OCI-LY1 (cell line): ENCODE results near the gene ZNF609.

Experiments
- H2AFZ ChIP-seq: fragments of 200-600 bp; sonication (generic), shearing (Covaris generic); 2 replicates; pipeline ENCODE4 v1.6.0; 2014; ENCODE audit warnings: antibody characterized with exemption, mild to moderate bottlenecking, low read length
- H3F3A ChIP-seq: fragments of 200-600 bp; sonication (generic), shearing (Covaris generic); 2 replicates; pipeline ENCODE4 v1.6.0; 2014; ENCODE audit warnings: mild to moderate bottlenecking, antibody characterized with exemption, low read length, moderate library complexity; ENCODE audit not compliant: insufficient read depth
- H3K27ac ChIP-seq: fragments of 200-600 bp; sonication (generic); 2 replicates; pipeline ENCODE4 v1.5.1; 2014; ENCODE audit warnings: low read length, mixed run types, mild to moderate bottlenecking, low read depth; ENCODE audit not compliant: poor library complexity, severe bottlenecking
- H3K27me3 ChIP-seq: fragments of 200-600 bp; sonication (generic); 2 replicates; pipeline ENCODE4 v1.6.0; 2014; ENCODE audit warnings: antibody characterized with exemption, mild to moderate bottlenecking, low read length, moderate library complexity; ENCODE audit not compliant: insufficient read depth
- H3K36me3 ChIP-seq: fragments of 200-600 bp; sonication (generic); 2 replicates; pipeline ENCODE4 v1.6.1; 2014; ENCODE audit warnings: mild to moderate bottlenecking, antibody characterized with exemption, low read length, moderate library complexity, mixed read lengths; ENCODE audit not compliant: insufficient read depth
- H3K4me1 ChIP-seq: fragments of 200-600 bp; sonication (generic); 2 replicates; pipeline ENCODE4 v1.5.1; 2014; ENCODE audit warnings: mild to moderate bottlenecking, low read length, moderate library complexity; ENCODE audit not compliant: insufficient read depth, severe bottlenecking
- H3K4me2 ChIP-seq: fragments of 200-600 bp; sonication (generic), shearing (Covaris generic); 2 replicates; pipeline ENCODE4 v1.6.1; 2014; ENCODE audit warnings: low read length
- H3K4me3 ChIP-seq: fragments of 200-600 bp; sonication (generic); 2 replicates; pipeline ENCODE4 v1.5.1; 2014; ENCODE audit warnings: low read length, low read depth, mild to moderate bottlenecking, mixed read lengths; ENCODE audit not compliant: poor library complexity, severe bottlenecking
- H3K79me2 ChIP-seq: fragments of 200-600 bp; shearing (Covaris generic); 2 replicates; pipeline ENCODE4 v1.6.1; 2016; ENCODE audit warnings: mixed run types, low read length, mixed read lengths; ENCODE audit not compliant: insufficient read depth
- H3K9ac ChIP-seq: fragments of 200-600 bp; sonication (generic), shearing (Covaris generic); 2 replicates; pipeline ENCODE4 v1.6.1; 2014; ENCODE audit warnings: mild to moderate bottlenecking, low read length, mixed read lengths
- H3K9me2 ChIP-seq: fragments of 200-600 bp; sonication (generic), shearing (Covaris generic); 2 replicates; pipeline ENCODE4 v1.6.1; 2014; ENCODE audit warnings: low read depth, mild to moderate bottlenecking, low read length, mixed read lengths
- H3K9me3 ChIP-seq: fragments of 200-600 bp; shearing (Covaris generic); 2 replicates; pipeline ENCODE4 v1.6.1; 2014; ENCODE audit warnings: low read length, mixed read lengths
- H4K20me1 ChIP-seq: fragments of 200-600 bp; sonication (generic), shearing (Covaris generic); 2 replicates; pipeline ENCODE4 v1.6.0; 2016; ENCODE audit warnings: mild to moderate bottlenecking, low read length; ENCODE audit not compliant: insufficient read depth
- CTCF ChIP-seq: fragments of 200-600 bp; sonication (generic), shearing (Covaris generic); IDR thresholded peaks from 2 replicates; pipeline ENCODE4 v1.5.1; 2017; ENCODE audit warnings: mild to moderate bottlenecking, antibody characterized with exemption, low read length, moderate library complexity, mixed read lengths
- EZH2 ChIP-seq: fragments of 200-600 bp; sonication (generic), shearing (Covaris generic); IDR thresholded peaks from 2 replicates; pipeline ENCODE4 v1.8.0; 2017; ENCODE audit warnings: borderline replicate concordance, mixed run types, mild to moderate bottlenecking, antibody characterized with exemption, low read length, moderate library complexity, mixed read lengths

The ZNF609 gene

GRCh38 chr15:64653757-64654156, 193.4 kb downstream of the ZNF609 start:
- Histone ChIP-seq H4K20me1 (no peaks in the 10 kb centered on the region), H3K4me3 (no peak overlapping the region), H2AFZ (no peak overlapping the region), H3K4me2 (no peak overlapping the region), H3K9ac (no peak overlapping the region), H3K79me2 (no peaks in the 10 kb centered on the region), H3F3A (no peaks in the 10 kb centered on the region), H3K27me3 (no peaks in the 10 kb centered on the region), H3K36me3 (no peaks in the 10 kb centered on the region; the same call in 1 of the 2 replicates), H3K27ac (no peak overlapping the region), H3K4me1 (peaks cover 26% of the 10 kb centered on the region), H3K9me2 (no peaks in the 10 kb centered on the region), H3K9me3 (no peaks in the 10 kb centered on the region)
- peak; percentile 51; the same call in 1 of the 2 replicates for TF ChIP-seq CTCF
- no peak for TF ChIP-seq EZH2

- TF ChIP-seq CTCF (no peak), EZH2 (no peak)
These were observed 196.1 kb downstream of the ZNF609 start for GRCh38 chr15:64656508-64656907.

GRCh38 chr15:64665179-64665578, 204.8 kb downstream of the ZNF609 start:
- Histone ChIP-seq H3K36me3 (no peaks in the 10 kb centered on the region; the same call in 1 of the 2 replicates), H3K4me3 (no peak overlapping the region), H3K4me1 (no peaks in the 10 kb centered on the region), H3F3A (no peaks in the 10 kb centered on the region), H3K79me2 (no peaks in the 10 kb centered on the region), H3K4me2 (no peak overlapping the region), H3K27ac (no peak overlapping the region), H3K9ac (no peak overlapping the region), H3K9me2 (no peaks in the 10 kb centered on the region), H3K9me3 (no peaks in the 10 kb centered on the region), H2AFZ (no peak overlapping the region), H4K20me1 (no peaks in the 10 kb centered on the region), H3K27me3 (no peaks in the 10 kb centered on the region)
- TF ChIP-seq CTCF = no peak

More at GRCh38 chr15:64656508-64656907, 196.1 kb downstream of the ZNF609 start:
- Histone ChIP-seq H3K4me3 (no peak overlapping the region), H3K27me3 (no peaks in the 10 kb centered on the region), H3K9me3 (no peaks in the 10 kb centered on the region), H3K9me2 (no peaks in the 10 kb centered on the region), H3K27ac (no peak overlapping the region), H3F3A (no peaks in the 10 kb centered on the region), H4K20me1 (no peaks in the 10 kb centered on the region), H2AFZ (no peak overlapping the region), H3K4me2 (no peak overlapping the region), H3K4me1 (peaks cover 11% of the 10 kb centered on the region), H3K79me2 (no peaks in the 10 kb centered on the region), H3K36me3 (no peaks in the 10 kb centered on the region; the same call in 1 of the 2 replicates), H3K9ac (no peak overlapping the region)
